Measurements from ENCODE around the gene S100A16.
A peak's percentile ranks its signal among the peaks of the same experiment; 100 is the strongest.

Gene S100A16

GRCh38 chr1:153649137-153649862, 36.4 kb upstream of the S100A16 start:
- Histone ChIP-seq H3K27ac (no peak overlapping the region), H3K36me3 (peaks cover 15 to 27% (median 25%) of the 10 kb centered on the region in 3 donors), H3K27me3 (no peaks in the 10 kb centered on the region), H3K4me3 (no peak overlapping the region), H3K4me1 (peaks cover 0 to 16% (median 5%) of the 10 kb centered on the region in 4 donors), H3K9me3 (no peaks in the 10 kb centered on the region)
- DNase-seq, result peak in 1 of 2 donors; percentile 32
- no peak for TF ChIP-seq CTCF (IDR thresholded peaks at IDR 0.05)
- intact Hi-C loops (cut with DNase I; ENCODE audit: low total_unique reads), result no loop called here

DNA sequence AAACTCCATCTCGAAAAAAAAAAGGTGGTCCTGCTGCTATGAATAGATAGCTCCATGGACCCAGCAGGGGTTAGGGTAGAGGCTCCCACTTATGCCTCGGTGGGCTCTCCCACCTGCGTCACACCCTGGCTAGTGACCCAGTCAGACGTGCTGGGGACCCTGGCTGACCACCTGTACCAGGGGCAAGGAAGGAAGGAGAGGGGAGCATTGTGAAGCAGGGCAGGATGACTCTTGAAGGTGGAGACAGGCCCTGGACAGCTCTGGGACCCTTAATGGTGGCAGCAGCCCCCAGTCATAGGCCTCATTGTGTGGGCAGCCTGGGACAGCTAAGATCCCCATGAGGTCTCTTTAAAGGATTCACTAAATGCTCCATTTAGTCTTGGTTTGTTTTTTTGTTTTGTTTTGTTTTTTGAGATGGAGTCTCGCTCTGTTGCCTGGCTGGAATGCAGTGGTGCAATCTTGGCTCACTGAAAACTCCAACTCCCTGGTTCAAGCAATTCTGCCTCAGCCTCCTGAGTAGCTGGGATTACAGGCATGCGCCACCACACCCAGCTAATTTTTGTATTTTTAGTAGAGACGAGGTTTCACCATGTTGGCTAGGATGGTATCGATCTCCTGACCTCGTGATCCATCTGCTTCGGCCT, 35.2 kb upstream of the S100A16 start:
- Histone ChIP-seq H3K4me3 (no peak overlapping the region), H3K27ac (no peak overlapping the region), H3K9me3 (no peaks in the 10 kb centered on the region), H3K36me3 (peaks cover 27 to 39% (median 34%) of the 10 kb centered on the region in 3 donors), H3K4me1 (peaks cover 0 to 21% (median 11%) of the 10 kb centered on the region in 4 donors), H3K27me3 (no peaks in the 10 kb centered on the region)
- no peak for TF ChIP-seq CTCF (IDR thresholded peaks at IDR 0.05)
- intact Hi-C loops (cut with DNase I; ENCODE audit: low total_unique reads), result no loop called here
- peak in 1 of 2 donors; percentile 39 for DNase-seq

GRCh38 chr1:153647346-153647714, 34.4 kb upstream of the S100A16 start:
- Histone ChIP-seq H3K9me3 (no peaks in the 10 kb centered on the region), H3K4me1 (peaks cover 0 to 23% (median 10%) of the 10 kb centered on the region in 4 donors), H3K27me3 (no peaks in the 10 kb centered on the region), H3K27ac (peak overlapping the region in 1 of 2 donors; percentile 11), H3K36me3 (peaks cover 35 to 47% (median 42%) of the 10 kb centered on the region in 3 donors), H3K4me3 (no peak overlapping the region)
- TF ChIP-seq CTCF (IDR thresholded peaks at IDR 0.05), result no peak
- peak in 1 of 2 donors; percentile 49 for DNase-seq
- intact Hi-C loops (cut with DNase I; ENCODE audit: low total_unique reads), result no loop called here

DNA sequence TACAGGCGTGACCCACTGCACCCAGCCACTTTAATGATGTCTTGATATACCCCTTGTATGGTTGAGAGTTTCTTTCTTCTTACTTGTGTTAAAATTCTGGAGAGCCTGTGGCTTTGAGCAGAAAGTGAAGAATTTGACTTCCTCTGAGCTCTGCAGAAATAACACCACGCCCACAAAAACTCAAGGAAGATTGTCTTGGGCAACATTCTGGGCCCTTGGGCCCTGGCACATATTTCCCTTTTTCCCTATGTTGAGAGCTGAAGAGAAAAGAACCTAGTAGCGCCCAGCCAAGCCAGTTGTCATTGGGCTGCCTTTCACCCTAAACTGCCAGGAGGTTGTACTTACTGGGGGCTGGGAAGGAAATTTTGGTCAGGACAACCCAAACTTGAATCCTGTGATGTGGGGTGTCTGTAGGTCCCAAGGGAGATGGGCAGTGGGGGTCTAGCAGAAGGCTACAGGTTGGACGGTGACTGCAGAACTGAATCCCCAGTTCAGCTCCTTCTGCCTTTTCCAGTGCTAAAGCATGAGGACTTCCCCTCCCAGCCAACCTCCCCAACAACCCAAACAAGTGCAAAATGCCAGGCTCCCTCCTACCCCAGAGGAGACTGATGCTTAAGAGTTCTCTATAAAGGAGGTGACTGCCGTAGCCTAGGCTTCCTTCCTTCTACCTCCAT, 33.9 kb upstream of the S100A16 start:
- H3K4me1 ChIP-seq, result peaks cover 0 to 23% (median 10%) of the 10 kb centered on the region in 4 donors
- intact Hi-C loops (cut with DNase I; ENCODE audit: low total_unique reads), result no loop called here
- peak overlapping the region in 1 of 2 donors; percentile 11 for H3K27ac ChIP-seq
- no peaks in the 10 kb centered on the region for H3K27me3 ChIP-seq
- peak in 1 of 2 donors; percentile 63 for DNase-seq
- TF ChIP-seq CTCF (IDR thresholded peaks at IDR 0.05), result no peak
- H3K4me3 ChIP-seq, result no peak overlapping the region
- H3K9me3 ChIP-seq, result no peaks in the 10 kb centered on the region
- peaks cover 40 to 52% (median 47%) of the 10 kb centered on the region in 3 donors for H3K36me3 ChIP-seq

DNA sequence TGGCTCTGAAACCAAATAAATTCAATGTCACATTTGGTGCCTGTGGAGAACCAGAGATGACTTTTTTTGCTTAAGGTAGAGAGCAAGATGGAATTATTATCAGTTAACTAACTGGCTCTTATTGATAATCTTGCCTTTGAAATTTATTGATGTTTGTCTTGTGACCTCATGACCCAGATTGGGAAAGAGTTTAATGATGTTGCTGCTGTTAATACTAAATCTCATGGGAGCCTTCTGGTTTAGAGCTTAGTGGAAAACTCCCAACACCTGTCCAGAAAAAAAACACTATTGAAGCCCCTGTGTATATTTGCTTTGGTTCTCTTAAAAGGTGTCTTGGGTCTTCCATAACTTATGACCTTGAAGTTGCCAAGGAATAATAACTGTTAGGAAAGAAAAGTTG, 30.9 kb upstream of the S100A16 start:
- H3K27me3 ChIP-seq, result no peaks in the 10 kb centered on the region
- no peak for TF ChIP-seq CTCF (IDR thresholded peaks at IDR 0.05)
- peaks cover 0 to 20% (median 4%) of the 10 kb centered on the region in 4 donors for H3K4me1 ChIP-seq
- peaks cover 70 to 82% (median 74%) of the 10 kb centered on the region in 3 donors for H3K36me3 ChIP-seq
- intact Hi-C loops (cut with DNase I; ENCODE audit: low total_unique reads), result no loop called here
- H3K9me3 ChIP-seq, result no peaks in the 10 kb centered on the region
- no peak overlapping the region for H3K4me3 ChIP-seq
- DNase-seq, result no peak
- peak overlapping the region; percentile 10 to 32 for H3K27ac ChIP-seq
